ENCODE measurements around the gene ARFGAP3.

Gene ARFGAP3

GRCh38 chr22:42863349-42863961 is 6.4 kb upstream of the ARFGAP3 start:
- peak; percentile 35 for DNase-seq (ENCODE audit: low read depth)

GRCh38 chr22:42862045-42862734 is 5.1 kb upstream of the ARFGAP3 start:
- no peak for DNase-seq (ENCODE audit: low read depth)

GRCh38 chr22:42860968-42861367 is 3.9 kb upstream of the ARFGAP3 start:
- DNase-seq (ENCODE audit: low read depth), result no peak

- no peak for DNase-seq (ENCODE audit: low read depth)
Measured at GRCh38 chr22:42857845-42858481, 890 bp upstream of the ARFGAP3 start.

GRCh38 chr22:42856179-42856864 is 751 bp downstream of the ARFGAP3 start:
- no peak for DNase-seq (ENCODE audit: low read depth)

- no peak for DNase-seq (ENCODE audit: low read depth)
Measured at GRCh38 chr22:42855721-42856120, 1.4 kb downstream of the ARFGAP3 start.

GRCh38 chr22:42855211-42855610 is 1.9 kb downstream of the ARFGAP3 start:
- no peak for DNase-seq (ENCODE audit: low read depth)

- DNase-seq (ENCODE audit: low read depth), result no peak
Measured at GRCh38 chr22:42848941-42849550, 8.0 kb downstream of the ARFGAP3 start.

- DNase-seq (ENCODE audit: low read depth), result no peak
Measured at GRCh38 chr22:42847110-42847509, 10.0 kb downstream of the ARFGAP3 start.

- no peak for DNase-seq (ENCODE audit: low read depth)
Measured at GRCh38 chr22:42844756-42845155, 12.3 kb downstream of the ARFGAP3 start.

- no peak for DNase-seq (ENCODE audit: low read depth)
Measured at GRCh38 chr22:42842658-42843370, 14.3 kb downstream of the ARFGAP3 start.

- DNase-seq (ENCODE audit: low read depth), result no peak
Measured at GRCh38 chr22:42841444-42841843, 15.6 kb downstream of the ARFGAP3 start.

GRCh38 chr22:42837556-42837955 is 19.5 kb downstream of the ARFGAP3 start:
- no peak for DNase-seq (ENCODE audit: low read depth)

GRCh38 chr22:42836026-42836425 is 21.0 kb downstream of the ARFGAP3 start:
- DNase-seq (ENCODE audit: low read depth), result no peak

- DNase-seq (ENCODE audit: low read depth), result no peak
Measured at GRCh38 chr22:42834177-42834949, 22.7 kb downstream of the ARFGAP3 start.

- no peak for DNase-seq (ENCODE audit: low read depth)
Measured at GRCh38 chr22:42833104-42833503, 24.0 kb downstream of the ARFGAP3 start.

GRCh38 chr22:42831712-42832111 is 25.4 kb downstream of the ARFGAP3 start:
- no peak for DNase-seq (ENCODE audit: low read depth)

- DNase-seq (ENCODE audit: low read depth), result no peak
Measured at GRCh38 chr22:42830161-42830560, 26.9 kb downstream of the ARFGAP3 start.

GRCh38 chr22:42829302-42829701 is 27.8 kb downstream of the ARFGAP3 start:
- DNase-seq (ENCODE audit: low read depth), result no peak

GRCh38 chr22:42825796-42826195 is 31.3 kb downstream of the ARFGAP3 start:
- DNase-seq (ENCODE audit: low read depth), result no peak

GRCh38 chr22:42821386-42821785 is 35.7 kb downstream of the ARFGAP3 start:
- no peak for DNase-seq (ENCODE audit: low read depth)
